NT2/D1 (cell line): Measurements from ENCODE around the gene TGFBR1.

Source experiments
- DNase-seq: peaks from one replicate; pipeline ENCODE4 v3.0.0-alpha.2; 2011; ENCODE audit warnings: low read depth, low spot score
- H3K27me3 ChIP-seq: 2 replicates; pipeline ENCODE4 v1.6.0; 2011; ENCODE audit warnings: mild to moderate bottlenecking; ENCODE audit not compliant: insufficient read length, insufficient read depth
- H3K36me3 ChIP-seq: 2 replicates; pipeline ENCODE4 v1.6.1; 2011; ENCODE audit warnings: mild to moderate bottlenecking, low read length, mixed read lengths; ENCODE audit not compliant: insufficient read depth, insufficient read length
- H3K4me1 ChIP-seq: 2 replicates; pipeline ENCODE4 v1.5.1; 2011; ENCODE audit not compliant: insufficient read depth, insufficient read length
- H3K4me3 ChIP-seq: 2 replicates; pipeline ENCODE4 v1.5.1; 2011; ENCODE audit warnings: low read depth; ENCODE audit not compliant: insufficient read length
- H3K9ac ChIP-seq: 2 replicates; pipeline ENCODE4 v1.6.0; 2011; ENCODE audit warnings: low read depth; ENCODE audit not compliant: insufficient read length
- H3K9me3 ChIP-seq: 2 replicates; pipeline ENCODE4 v1.5.1; 2011; ENCODE audit warnings: mild to moderate bottlenecking, low read length; ENCODE audit not compliant: insufficient read depth
- SUZ12 ChIP-seq: IDR thresholded peaks from 2 replicates; pipeline ENCODE4 v1.6.1; 2011; ENCODE audit not compliant: insufficient read length, insufficient read depth; ENCODE audit errors: extremely low read depth
- YY1 ChIP-seq: IDR thresholded peaks from 2 replicates; pipeline ENCODE4 v1.6.1; 2011; ENCODE audit not compliant: insufficient read length, insufficient read depth
- ZNF274 ChIP-seq: IDR thresholded peaks from 2 replicates; pipeline ENCODE4 v1.6.1; 2011; ENCODE audit warnings: mild to moderate bottlenecking, low read depth, low read length

TGFBR1 gene

DNA sequence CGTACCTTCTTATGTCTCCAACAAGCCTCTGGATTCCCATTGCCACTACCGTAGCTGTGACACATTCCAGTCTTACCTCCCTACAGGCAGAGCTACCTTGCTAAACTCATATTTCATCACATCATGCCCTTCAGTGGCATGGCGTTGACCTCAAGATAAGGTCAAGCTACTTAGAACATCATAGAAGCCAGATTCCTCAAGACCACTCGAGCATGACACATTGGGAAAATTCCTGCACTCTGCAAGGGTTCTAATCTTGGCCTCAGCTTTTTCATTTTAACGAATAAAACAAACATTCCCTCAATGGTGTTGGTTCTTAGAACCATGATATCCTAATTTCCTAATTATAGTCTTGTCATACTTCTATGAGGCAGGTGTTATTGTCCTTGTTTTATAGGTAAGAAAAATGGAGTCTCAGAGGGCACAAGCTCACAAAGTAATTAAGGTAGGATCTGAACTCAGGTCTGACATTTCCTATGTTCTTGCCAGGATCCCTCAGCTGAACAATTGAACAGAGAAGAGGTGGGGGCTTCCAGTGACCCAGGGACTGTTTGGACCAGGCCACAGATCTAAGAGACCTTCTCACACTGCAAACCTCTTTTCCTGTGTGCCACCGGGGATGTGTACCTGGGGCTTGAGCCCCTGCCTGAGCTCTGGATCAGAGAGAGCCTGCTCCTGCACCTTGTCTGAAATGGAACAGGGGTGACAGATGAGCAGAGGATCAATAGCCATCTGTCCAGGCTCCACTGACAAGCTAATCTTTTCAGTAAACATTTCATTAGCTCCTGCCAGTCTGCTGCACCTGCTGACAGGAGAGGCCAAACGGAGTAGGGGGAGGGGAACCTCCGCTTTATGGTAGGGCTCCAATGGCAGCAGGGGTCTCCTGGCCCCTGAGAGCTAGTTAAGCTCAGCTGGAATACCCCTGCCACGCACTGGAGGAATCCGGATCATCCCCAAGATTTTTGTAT is 67.5 kb downstream of the TGFBR1 start:
- H3K9me3 ChIP-seq, result no peaks in the 10 kb centered on the region
- peaks cover 11% of the 10 kb centered on the region for H3K27me3 ChIP-seq
- no peak overlapping the region for H3K4me3 ChIP-seq
- no peak overlapping the region for H3K9ac ChIP-seq
- TF ChIP-seq SUZ12 (no peak), ZNF274 (no peak)
- no peaks in the 10 kb centered on the region for H3K36me3 ChIP-seq
- H3K4me1 ChIP-seq, result peaks cover 10% of the 10 kb centered on the region
- no peak for DNase-seq

DNA sequence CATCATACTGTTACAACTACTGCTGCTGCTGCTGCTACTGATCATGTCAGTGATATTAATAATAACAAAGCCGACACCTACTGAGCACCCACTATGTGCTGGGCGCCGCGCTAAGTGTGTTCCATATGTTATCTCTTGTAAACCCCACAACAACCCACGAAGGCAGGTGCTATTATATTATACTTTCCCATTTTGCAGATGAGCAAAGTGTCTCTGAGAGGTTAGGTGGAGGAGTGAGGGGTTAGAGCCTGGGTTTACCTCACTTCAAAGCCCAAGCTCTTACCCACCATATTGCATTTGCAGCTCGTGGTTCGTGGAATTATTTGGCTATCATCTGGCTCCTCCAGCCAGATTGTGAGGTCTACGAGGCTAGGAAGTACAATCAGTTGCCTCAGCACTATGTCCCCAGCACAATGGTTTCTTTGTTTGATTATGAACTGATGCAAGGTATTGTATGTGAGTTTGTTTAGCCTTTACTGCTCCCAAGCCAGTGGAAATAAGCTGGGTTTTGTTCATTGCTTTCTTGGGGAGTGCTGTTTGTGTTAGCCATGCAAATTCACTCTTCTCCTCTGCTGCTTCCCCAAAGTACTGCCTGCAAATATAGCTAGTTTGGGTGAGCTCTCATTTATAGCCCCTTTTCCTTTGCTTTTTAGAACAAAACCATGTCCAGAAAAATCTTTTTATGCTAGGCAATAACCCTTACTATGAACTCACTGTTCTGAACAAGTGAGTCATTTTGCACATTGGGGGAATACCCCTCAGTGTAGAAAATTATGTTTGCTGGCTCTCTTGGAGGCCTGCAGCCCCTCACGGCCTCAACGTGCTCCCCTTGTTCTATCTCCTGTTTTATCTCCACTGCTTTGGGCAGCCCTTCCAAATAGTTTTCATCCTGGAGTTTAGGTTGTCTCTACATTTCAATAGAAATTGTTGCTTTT is 68.9 kb downstream of the TGFBR1 start:
- no peak for DNase-seq
- Histone ChIP-seq H3K4me3 (no peak overlapping the region), H3K4me1 (peaks cover 10% of the 10 kb centered on the region), H3K36me3 (no peaks in the 10 kb centered on the region), H3K27me3 (peaks cover 11% of the 10 kb centered on the region), H3K9ac (no peak overlapping the region), H3K9me3 (no peaks in the 10 kb centered on the region)
- TF ChIP-seq YY1 (no peak), SUZ12 (no peak), ZNF274 (no peak)

DNA sequence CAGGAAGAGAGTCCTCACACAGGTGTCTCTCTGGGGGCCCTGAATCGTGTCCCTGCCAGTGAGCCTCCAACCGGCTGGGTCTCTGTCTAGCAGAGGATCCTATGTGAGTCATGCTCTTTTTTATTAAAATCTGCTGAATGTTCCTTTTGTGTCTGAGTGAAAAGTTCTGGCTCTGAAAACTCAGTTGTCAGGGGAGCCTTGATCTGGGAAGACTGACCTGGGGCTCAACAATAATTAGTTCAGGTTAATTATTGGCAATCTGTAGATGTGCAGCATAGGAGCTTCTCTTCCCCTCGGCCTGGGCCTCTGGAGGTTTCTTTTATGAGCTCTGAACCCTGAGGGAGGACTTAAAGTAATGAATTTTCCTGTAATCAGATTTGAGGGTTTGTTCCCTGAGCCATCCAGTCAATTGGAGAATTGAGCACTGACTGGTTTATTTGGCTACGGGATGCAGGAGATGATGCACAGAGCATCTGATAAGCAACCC is 71.7 kb downstream of the TGFBR1 start:
- TF ChIP-seq YY1 (no peak), ZNF274 (no peak), SUZ12 (no peak)
- no peaks in the 10 kb centered on the region for H3K36me3 ChIP-seq
- no peaks in the 10 kb centered on the region for H3K9me3 ChIP-seq
- no peak overlapping the region for H3K9ac ChIP-seq
- DNase-seq, result no peak
- H3K27me3 ChIP-seq, result peaks cover 6% of the 10 kb centered on the region
- H3K4me1 ChIP-seq, result peaks cover 8% of the 10 kb centered on the region
- no peak overlapping the region for H3K4me3 ChIP-seq

DNA sequence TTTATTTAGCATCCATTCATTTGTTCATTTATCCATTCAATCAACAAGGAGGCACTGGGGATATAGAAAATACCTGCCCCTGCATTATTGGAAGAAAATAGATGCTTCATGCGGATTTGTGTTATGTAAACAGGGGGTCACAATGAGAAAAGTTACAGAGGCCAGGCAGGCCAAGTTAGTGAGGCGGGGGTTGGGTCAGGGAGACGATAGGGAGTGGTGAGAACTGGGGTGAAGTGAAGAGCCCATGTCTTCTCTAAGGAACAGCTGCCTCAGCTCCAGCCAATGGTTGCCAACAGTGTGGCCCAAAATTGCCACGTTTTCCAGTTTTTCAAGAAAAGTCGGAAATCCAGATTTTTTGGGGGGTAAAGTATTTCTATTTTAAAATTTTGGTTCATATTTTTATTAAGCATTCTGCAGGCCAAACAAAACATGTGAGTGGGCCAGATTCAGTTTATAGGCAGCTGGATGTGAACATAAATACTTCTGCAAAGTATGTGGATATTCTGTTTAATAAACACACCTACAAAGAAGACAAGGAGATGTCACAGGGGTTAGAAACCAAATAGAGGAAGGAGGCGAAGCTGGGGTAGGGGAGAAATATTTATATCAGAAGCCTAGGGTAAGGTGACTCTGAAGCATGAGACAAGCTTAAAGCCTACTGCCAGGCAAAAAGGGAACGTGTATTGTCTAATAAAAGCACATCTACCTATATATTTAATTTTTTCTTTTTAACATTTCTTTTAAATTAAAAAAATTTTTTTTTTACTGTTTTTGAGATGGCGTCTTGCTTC is 72.9 kb downstream of the TGFBR1 start:
- no peak for DNase-seq
- Histone ChIP-seq H3K9ac (no peak overlapping the region), H3K9me3 (no peaks in the 10 kb centered on the region), H3K4me1 (peaks cover 6% of the 10 kb centered on the region), H3K36me3 (no peaks in the 10 kb centered on the region), H3K27me3 (no peaks in the 10 kb centered on the region), H3K4me3 (no peak overlapping the region)
- TF ChIP-seq SUZ12 (no peak), ZNF274 (no peak), YY1 (no peak)

DNA sequence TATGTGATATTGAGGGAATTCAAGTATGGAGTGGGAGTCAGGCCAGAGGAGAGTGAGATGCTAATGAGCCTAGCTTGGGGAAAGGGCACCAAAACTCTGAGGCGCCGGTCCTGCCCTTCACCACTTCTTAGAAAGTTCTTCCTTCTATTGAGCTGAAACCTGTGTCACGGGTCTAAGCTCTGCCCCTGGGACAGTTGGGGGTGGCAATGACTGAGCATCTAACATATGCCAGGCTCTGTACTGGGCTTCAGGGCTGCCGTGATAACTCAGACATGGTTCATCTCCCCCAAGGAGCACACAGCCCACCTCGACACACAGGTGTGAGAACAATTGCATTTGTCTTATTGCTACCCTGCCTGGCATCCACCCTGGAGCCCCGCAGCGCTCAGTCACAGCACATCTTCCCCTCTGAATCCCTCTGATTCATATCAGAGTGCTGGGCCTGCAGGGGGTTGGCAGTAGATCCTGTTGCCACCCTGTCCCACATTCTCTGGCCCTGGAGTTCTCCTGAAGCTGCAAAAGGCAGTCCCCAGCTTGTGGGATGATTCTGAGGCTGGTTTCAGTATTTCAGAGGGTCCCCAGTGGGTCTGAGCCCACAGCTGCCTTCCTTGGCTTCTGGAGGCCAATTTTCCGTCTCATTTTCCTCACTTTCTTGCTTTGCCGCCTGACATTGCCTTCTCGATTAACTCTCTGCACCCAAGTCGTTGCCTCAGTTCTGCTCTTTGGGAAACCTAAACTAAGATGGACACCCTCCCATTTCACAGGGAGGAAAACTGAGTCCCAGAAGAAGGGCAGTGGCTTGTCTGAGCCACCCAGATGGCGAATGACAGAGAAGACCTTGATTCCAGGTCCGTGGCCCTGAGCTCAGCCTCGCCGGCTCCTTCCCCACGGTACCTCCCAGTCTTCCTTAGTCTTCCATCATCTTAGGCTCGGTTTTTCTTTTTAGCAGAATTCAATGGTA is 74.3 kb downstream of the TGFBR1 start:
- no peaks in the 10 kb centered on the region for H3K36me3 ChIP-seq
- peaks cover 6% of the 10 kb centered on the region for H3K4me1 ChIP-seq
- no peak overlapping the region for H3K4me3 ChIP-seq
- no peaks in the 10 kb centered on the region for H3K27me3 ChIP-seq
- no peak for DNase-seq
- H3K9me3 ChIP-seq, result no peaks in the 10 kb centered on the region
- no peak overlapping the region for H3K9ac ChIP-seq
- no peak for TF ChIP-seq ZNF274
- no peak for TF ChIP-seq YY1
- TF ChIP-seq SUZ12, result no peak

DNA sequence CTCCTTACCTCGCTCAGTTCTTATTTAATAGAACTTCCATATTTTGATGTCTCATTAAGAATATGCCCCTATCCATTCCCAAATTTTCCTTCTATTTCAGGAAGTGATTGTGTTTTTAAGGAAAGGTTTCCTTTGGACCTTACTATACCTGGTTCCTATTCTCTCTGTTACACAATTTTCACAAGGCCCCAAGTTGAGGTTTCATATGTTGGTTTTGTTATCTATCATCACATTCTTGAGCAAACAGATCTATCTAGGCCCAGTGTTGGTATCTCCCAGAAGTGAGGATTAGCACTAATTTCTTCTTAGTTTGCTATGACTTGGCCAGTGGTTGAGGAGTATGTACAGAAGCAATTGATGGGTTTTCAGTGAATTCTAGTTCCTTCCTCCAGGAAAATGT is 75.3 kb downstream of the TGFBR1 start:
- H3K9ac ChIP-seq, result no peak overlapping the region
- no peak for TF ChIP-seq SUZ12
- no peak for TF ChIP-seq YY1
- no peak for TF ChIP-seq ZNF274
- no peak for DNase-seq

More for the DNA sequence above, 75.3 kb downstream of the TGFBR1 start:
- H3K36me3 ChIP-seq, result no peaks in the 10 kb centered on the region
- peaks cover 9% of the 10 kb centered on the region for H3K4me1 ChIP-seq
- no peaks in the 10 kb centered on the region for H3K9me3 ChIP-seq
- no peak overlapping the region for H3K4me3 ChIP-seq
- no peaks in the 10 kb centered on the region for H3K27me3 ChIP-seq
